ENCODE measurements around the gene TOMM34.

- TF ChIP-seq CTCF (conservative IDR thresholded peaks at IDR 0.05; ENCODE audit: low read depth in 2 of 2) (no peak), REST (IDR thresholded peaks at IDR 0.05; ENCODE audit: unreplicated experiment) (no peak), EZH2 (IDR thresholded peaks at IDR 0.05; ENCODE audit: low read depth, unreplicated experiment) (no peak), POLR2AphosphoS5 (IDR thresholded peaks at IDR 0.05; ENCODE audit: low read depth) (no peak), JUNB (IDR thresholded peaks at IDR 0.05; ENCODE audit: unreplicated experiment) (no peak)
Measured at GRCh38 chr20:44910690-44911262, 49.4 kb downstream of the TOMM34 start.

Measured in GM23338 (cell line).